GM21576 (cell line): ENCODE data around the gene PNCK.

Experiments
- ATAC-seq: cut with Tn5 transposase; IDR thresholded peaks from one replicate; pipeline ENCODE4 v1.9.1; 2021; ENCODE audit warnings: mild to moderate bottlenecking, moderate library complexity; ENCODE audit not compliant: unreplicated experiment

The PNCK gene

DNA sequence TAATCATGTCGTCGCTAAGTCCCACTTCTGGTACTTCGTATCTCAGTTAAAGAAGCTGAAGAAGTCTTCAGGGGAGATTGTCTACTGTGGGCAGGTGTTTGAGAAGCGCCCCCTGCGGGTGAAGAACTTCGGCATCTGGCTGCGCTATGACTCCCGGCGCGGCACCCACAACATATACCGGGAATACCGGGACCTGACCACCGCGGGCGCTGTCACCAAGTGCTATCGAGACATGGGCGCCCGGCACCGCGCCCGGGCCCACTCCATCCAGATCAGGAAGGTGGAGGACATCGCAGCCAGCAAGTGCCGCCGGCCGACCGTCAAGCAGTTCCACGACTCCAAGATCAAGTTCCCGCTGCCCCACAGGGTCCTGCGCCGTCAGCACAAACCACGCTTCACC lies 11.3 kb downstream of the PNCK start:
- ATAC-seq: no peak

DNA sequence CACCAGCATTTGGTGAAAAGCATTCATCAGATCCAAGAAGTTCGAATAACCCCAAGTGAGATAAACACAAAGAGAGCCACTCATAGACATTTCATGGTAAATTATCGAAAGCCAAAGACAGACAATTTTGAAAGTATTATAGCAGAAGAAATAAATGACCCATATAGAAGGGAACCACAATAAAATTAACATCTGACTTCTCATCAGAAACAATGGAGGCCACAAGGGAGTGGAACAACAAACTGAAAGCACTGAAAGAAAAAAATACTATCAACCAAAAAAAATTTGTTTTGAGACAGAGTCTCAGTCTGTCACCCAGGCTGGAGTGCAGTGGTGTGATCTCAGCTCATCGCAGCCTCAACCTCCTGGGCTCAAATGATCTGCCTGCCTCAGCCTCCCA lies 14.3 kb downstream of the PNCK start:
- no peak for ATAC-seq

DNA sequence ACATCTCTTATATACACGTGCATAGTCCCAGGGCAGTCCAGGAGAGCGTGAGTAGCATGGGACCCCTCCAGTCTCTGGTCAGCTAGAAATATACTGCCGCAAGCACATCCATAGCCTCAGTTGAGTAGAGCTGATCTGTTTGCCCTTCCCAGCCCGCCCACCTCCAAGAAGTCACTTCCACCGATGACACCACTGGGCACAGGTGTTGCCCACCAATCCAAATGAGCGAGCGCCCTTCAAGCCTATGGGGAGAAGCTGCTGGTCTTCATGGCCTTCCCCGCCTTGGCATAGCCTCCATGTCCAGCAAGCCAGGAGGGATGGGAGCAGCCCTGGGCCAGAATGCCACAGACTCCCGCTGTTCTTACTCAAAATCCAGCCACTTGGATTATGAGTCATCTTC lies 16.5 kb downstream of the PNCK start:
- no peak for ATAC-seq

DNA sequence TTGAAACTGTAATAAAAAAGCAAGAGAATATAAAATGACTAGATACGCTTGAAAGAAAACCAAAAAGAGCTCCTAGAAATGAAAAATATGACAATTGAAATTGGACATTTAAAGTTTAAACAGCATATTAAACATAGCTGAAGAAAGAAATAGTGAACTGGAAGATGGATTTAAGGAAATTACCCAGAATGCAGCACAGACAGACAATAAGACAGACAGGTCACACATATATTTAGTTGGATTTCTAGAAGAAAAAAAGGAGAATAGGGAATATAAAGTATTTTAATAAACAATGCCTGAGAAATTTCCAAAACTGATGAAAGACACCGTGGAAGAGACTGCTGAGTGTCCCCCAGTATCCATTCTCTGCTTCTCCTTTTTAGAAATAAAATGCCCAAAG lies 20.1 kb downstream of the PNCK start:
- no peak for ATAC-seq

DNA sequence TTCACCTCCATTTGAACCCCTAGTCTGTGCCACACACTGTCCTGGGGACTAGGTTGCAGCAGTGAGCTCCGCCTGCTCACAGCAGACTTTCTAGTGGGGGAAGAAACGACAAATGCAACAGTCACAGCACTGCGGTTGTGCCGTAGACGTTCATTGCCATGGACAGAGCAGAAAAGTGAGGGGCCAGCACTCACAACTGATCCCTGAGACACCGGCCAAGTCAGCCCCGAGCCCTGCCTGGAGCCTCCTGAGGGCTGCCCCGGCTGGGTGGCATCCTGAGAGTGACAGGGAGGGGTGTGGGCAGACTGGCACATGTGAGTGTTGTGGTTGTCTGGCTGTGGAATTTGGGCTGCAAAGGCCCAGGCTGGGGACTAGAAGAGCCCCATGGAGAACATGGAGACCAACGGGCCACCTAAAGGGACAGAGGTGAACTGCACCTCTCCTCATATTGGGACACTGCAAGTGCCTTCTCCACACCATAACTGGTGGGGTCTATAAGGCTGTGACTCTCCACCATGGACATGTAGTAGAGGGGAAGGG lies 22.0 kb downstream of the PNCK start:
- no peak for ATAC-seq

DNA sequence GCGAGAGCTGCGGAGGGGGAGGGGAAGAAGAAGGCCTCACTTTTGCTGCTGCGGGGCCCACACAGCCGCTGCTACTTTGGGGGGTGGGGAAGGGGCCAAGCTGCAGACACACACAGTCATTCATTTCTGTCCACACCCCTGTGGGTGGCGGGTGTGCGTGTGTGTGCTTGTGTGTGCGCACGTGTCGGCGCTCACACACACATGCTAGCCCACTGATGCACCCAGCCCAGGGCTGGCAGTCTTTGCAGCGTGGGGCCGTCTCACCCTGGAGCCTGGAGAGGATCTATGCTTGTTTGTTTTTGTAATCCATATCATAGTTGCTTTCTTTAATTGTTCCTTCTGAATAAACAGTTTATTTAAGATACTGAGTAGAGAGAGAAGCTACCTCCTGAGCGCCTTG lies 22.7 kb downstream of the PNCK start:
- no peak for ATAC-seq

DNA sequence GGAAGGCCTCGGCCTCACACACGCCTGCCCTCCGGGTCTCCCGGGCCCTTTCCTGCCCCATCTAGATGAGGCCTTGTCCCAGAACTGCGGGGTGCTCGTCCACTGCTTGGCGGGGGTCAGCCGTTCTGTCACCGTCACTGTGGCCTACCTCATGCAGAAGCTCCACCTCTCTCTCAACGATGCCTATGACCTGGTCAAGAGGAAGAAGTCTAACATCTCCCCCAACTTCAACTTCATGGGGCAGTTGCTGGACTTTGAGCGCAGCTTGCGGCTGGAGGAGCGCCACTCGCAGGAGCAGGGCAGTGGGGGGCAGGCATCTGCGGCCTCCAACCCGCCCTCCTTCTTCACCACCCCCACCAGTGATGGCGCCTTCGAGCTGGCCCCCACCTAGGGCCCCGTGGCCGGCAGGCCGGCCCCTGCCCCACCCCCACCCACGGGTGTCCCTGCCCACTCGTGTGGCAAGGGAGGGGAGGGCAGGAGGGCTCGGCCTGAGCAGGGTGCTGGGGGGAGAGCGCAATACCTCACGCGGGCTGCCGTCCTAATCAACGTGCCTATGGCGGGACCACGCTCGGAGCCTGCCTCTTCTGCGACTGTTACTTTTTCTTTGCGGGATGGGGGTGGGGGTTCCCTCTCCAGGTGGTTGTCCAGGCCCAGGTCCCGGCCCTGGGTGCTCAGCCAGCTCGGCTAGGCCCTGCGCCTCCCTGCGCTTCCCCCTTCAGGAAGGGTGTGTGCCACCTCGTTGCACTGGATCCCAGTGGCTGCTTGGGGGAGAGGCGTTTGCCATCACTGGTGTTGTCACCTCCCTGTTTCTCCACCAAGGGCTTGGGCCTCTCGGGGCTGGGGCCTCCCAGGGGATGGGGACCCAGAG lies 23.5 kb downstream of the PNCK start:
- no peak for ATAC-seq

DNA sequence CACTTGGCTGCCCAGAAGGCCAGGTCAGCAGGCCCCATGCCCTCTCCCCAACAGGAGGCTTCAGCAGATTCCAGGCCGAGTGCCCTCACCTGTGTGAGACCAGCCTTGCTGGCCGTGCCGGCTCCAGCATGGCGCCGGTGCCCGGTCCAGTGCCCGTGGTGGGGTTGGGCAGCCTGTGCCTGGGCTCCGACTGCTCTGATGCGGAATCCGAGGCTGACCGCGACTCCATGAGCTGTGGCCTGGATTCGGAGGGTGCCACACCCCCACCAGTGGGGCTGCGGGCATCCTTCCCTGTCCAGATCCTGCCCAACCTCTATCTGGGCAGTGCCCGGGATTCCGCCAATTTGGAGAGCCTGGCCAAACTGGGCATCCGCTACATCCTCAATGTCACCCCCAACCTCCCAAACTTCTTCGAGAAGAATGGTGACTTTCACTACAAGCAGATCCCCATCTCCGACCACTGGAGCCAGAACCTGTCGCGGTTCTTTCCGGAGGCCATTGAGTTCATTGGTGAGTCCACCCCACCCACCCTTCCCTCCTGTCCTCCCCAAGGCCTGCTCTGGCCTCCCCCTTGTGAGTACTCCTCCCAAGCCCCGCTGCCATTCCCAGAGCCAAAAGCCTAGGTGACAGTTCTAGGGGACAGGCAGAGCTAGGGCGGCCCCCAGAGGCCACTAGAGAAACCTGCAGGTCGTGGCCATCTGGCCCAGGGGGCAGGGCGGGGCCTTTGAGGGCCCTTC lies 24.3 kb downstream of the PNCK start:
- no peak for ATAC-seq

DNA sequence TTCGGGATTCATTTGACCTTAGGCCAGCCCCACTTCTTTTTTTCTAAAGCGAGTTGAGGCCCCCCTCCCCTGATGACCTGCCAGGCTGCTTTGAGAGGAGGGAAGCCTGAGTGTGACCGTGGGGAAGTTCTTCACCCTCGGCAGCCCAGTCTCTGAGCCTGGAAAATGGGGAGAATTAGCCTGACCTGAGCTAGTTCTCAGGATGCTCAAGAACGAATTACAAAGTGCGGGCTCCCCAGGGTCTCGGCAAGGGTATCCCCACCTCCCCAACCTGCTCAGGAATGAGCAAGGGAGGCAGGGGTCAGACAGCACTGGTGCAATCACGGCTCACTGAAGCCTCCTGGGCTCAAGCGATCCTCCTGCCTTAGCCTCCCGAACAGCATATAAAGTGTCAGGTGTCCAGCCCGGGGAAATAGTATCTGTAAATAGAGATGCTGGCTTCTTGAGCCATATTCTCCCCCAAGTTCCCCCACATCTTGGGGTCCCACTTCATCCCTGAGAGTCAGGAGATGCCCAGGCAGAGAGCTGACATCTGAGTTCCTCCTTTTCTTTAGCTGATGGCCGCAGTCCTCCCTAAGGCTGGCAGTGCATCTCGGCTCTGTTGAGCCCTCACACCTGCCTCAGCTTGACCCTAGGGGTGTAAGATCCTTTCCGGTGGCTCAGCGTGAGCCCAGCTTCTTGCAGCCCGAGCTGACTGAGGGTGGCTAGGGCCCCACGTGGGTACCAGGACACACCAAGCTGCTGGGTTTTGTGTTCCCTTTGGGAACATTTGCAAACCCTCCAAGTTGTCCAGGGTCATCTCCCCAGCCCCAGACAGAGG lies 25.0 kb downstream of the PNCK start:
- ATAC-seq: no peak

DNA sequence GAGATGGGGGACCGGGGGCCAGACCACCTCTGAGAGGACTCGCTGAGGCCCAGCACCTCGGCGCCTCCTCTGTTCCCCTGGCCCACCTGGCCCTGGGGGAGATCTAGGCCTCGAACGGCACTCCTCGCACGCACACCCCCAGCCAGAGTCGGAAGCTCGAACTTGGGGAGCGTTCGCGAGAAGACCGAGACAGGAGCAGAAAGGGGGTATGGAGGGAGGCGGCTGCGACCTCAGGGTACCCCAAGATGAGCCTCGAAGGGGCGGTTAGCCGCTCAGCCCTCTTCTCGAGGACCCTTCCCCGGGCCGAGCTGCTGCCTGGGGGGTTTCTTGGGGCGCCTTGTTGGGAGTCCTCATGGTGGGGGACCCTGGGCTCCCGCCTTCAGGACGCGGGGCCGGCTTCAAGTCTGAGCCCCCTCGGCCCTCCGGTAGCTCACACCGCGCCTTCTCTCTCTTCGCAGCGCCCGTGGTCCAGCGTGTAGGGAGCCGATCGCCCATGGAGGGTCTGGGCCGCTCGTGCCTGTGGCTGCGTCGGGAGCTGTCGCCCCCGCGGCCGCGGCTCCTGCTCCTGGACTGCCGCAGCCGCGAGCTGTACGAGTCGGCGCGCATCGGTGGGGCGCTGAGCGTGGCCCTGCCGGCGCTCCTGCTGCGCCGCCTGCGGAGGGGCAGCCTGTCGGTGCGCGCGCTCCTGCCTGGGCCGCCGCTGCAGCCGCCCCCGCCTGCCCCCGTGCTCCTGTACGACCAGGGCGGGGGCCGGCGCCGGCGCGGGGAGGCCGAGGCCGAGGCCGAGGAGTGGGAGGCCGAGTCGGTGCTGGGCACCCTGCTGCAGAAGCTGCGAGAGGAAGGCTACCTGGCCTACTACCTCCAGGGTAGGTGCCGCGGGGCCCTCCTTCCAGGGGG lies 25.9 kb downstream of the PNCK start:
- ATAC-seq: no peak

DNA sequence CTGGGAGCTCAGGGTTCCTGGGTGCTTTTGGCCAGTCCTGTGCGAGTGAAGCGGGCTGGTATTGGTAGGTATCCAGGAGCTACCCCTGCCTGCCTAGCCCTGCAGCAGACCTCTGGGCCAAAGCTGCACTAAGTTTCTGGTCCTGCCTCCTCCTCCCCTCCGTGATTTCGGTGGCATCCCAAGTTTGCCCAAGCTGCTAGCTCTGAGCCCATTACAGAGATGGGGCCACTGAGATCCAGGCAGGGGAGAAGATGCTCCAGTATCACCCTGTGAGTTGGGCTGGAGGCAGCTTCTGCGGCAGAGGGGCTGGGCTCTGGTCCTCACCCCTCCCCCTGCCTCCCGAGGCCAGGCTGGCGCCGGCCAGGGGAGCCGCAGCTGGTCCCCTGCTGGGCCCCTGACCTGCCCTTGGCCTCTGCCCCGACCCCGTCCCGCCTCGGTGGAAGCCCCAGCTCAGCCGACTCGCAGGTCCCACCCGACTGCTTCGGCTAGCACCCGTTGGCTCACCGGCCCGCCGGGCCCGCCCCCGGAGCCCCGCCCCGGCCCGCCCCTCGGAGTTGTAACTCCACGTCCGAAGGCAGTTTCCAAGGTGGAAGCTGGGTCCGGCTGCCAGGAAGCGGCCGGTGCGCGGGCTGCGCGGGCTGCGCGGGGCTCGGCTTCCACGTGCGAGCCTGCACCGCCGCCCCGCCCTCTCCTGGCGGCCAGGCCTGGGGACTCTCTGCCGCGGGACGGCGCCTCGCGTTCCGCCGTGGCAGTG lies 26.8 kb downstream of the PNCK start, which contains the start of gene DUSP9:
Gene DUSP9 (plus strand): TSS at position 584 of the 754 bp plus-strand sequence. CDS start 751 bp downstream, outside the sequence.
- no peak for ATAC-seq

DNA sequence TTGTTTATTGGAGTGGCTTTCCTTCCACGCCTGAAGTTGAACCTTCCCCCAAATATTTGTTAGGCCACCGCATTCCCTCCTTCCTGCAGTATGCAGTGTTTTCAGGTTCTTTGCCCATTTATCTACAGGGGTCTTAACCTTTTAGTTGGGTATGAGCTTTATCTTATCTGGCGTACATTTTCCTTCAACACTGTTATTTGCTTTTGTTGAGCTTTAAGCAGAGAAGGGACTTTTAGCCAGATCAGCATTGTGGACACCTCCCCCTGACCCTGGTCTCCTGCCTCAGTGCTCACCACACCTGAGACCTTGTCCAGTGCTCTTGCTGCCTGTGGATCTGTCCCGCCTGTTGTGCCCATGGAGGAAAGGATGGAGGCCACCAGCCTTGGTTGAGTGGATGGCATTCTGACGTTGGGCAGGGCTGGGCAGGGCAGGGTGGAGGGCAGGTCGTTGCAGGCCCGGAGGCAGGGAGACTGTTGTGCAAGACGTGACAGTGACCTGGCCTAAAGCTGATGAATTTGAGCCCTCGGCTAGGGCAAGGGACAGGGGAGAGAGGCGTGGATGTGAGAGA lies 27.6 kb downstream of the PNCK start:
- no peak for ATAC-seq

DNA sequence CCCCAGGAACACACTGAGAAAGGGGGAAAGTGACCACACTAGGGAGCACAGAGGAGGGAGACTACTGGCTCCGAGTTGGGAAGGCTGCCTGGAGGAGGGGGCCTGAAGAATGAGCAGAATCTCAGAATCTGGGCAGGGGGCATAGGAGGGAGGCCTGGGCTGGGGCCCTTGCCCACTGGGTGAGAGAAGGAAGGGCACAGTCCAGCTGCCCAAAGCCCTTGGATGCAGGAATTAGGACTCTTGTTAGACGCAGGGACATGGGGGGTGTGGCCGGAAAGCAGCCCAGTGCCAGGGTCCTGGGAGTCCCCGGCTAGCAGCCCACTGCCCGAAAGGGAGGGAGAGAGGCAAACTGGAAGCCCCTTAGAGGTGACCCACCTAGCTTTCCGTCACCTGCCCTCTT lies 28.5 kb downstream of the PNCK start:
- no peak for ATAC-seq

DNA sequence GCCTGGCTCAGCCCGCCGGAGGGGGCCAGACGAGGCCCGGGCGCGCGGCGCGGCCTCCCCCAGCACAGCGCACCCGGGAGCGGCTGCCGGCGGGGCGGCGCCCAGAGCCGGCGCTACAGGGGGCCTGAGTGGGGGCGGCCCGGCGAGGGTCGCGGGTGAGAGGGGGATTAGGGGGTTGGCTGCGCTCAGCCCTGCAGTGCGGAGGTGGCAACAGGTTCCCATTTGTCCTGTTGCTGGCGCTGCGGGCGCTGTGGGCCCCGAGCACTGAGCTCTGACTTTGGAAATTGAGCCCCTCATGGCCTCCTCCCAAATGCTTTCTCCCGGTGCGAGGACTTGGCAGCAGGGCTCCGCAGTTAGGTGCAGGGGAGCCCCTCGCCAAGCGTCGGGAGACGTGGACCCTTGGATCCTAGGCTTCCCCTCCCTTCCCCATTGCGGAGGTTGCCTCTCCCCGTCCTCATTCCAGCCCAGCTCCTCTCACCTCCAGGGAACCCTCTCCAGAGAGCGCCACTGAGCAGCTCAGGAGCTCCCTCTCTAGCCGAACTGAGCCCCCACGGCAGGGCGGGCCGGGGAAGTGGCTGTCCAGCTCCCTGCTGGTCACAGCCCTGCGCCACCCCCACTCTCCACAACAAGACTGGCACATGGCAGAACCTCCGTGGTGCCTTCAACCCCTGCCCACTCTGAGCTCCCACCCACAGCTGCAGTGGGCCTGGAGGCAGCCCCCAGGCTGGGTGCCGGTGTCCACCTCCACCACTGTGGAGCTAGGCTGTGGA lies 29.1 kb downstream of the PNCK start:
- ATAC-seq: no peak

DNA sequence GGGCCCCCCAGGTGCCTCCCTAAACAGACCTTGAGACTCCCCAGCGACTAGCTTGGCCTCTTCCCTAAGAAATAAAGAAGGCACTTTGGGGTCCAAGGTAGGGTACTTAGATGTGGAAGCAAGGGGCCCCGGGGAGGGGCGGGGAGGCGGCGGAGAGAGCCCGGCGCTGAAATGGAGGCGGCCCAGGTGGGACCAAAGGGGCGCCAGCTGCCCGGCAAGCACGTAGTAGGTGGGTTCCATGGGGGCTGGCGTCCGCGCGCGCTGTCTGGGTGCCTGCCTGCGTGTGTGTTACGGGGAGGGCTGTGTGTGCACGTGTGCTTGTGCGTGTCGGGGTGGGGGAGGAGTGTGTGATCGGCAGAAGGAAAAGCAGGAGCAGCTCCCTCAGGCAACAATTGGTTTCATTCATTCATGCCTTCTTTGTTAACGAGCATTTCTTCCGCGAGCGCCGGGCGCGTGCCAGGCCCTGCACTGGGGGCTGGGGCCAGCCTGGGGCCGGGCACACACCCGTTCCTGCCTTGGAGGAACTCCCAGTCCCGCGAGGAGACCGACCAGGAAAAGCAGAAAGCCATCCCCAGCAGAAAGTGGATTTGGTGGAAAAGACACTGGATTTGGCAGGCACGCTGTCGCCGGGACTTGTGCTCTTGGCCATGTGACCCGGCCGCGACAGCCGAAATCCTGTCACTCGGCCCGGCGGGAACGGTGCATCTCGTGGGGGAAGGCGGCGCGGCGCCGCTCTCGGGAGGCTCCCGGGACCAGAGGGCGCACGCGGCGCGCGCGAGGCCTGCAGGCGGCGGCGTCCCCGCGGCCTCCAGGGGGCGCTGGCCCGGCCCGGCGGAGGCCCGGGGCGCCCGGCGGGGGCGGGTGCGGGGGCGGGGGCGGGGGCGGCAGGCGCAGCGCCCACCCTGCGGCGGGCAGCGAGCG lies 29.9 kb downstream of the PNCK start:
- ATAC-seq: no peak

DNA sequence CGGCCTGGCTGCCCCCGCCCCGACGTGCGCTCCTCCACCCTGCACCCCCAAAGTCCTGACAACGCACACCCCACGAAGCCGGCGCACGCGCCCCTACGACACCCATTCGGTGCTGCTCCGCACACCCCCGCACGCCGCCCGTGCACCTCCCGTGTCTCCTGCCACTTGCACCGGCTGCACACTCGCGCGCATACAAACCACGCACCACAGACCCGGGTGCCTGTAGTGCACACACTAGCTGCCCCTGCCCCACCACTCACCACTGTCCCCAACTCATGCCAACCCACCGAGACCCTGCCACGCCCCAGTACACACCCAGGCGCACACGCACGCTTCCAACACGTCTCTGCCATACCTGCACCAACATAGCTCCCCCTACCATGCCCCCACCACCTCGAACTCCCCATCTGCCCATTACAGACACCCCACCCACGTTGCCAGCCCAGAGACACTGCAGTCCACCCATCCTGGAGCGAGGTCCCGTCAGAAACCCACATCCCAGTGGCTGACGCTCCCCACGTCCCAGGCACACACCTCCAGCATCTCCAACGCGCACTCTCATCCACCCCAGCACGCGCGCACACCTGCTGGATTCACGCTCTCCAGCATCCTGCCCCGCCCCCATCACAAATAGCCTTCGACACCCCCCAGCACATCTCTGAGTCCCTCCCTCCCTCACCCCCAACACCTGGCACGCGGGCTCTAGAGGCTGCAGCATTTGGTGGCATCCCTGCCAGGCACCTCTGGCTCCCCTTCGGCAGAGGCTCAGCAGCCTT lies 30.8 kb downstream of the PNCK start:
- no peak for ATAC-seq
